H1 (cell line): ENCODE measurements around the gene PRAMEF8.
"Not testable (repeated sequence)": the region's sequence is repeated elsewhere in the genome, so short reads cannot be mapped to it uniquely, and the experiment has no call there.

Experiments used
- EZH2 ChIP-seq: fragments of 200-600 bp; sonication (generic); IDR thresholded peaks from 2 replicates; pipeline ENCODE4 v1.7.1; 2012; ENCODE audit warnings: low read depth, mild to moderate bottlenecking, moderate library complexity, low read length, inconsistent platforms; ENCODE audit not compliant: severe bottlenecking
- TF ChIP-seq, protein P1 (sequence below), 3 experiments: IDR thresholded peaks; 1 replicate in 2 of 3; 2 replicates in 1 of 3; pipeline versions ENCODE4 v1.5.1 to v1.6.1; 2011; ENCODE audit warnings: low read length in 3 of 3, mild to moderate bottlenecking in 3 of 3, inconsistent platforms in 2 of 3, low read depth in 1 of 3, moderate library complexity in 1 of 3; ENCODE audit not compliant: insufficient read depth in 1 of 3; ENCODE audit errors: control extremely low read depth in 1 of 3

DNA sequence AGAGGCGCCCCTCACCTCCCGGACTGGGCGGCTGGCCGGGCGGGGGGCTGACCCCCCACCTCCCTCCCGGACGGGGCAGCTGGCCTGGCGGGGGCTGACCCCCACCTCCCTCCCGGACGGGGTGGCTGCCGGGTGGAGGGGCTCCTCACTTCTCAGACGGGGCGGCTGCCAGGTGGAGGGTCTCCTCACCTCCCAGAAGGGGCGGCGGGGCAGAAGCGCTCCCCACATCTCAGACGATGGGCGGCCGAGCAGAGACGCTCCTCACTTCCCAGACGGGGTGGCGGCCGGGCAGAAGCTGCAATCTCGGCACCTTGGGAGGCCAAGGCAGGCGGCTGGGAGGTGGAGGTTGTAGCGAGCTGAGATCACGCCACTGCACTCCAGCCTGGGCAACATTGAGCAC is 13.8 kb upstream of the PRAMEF8 start:
- not testable (repeated sequence) for TF ChIP-seq EZH2
- TF ChIP-seq, protein P1, sequence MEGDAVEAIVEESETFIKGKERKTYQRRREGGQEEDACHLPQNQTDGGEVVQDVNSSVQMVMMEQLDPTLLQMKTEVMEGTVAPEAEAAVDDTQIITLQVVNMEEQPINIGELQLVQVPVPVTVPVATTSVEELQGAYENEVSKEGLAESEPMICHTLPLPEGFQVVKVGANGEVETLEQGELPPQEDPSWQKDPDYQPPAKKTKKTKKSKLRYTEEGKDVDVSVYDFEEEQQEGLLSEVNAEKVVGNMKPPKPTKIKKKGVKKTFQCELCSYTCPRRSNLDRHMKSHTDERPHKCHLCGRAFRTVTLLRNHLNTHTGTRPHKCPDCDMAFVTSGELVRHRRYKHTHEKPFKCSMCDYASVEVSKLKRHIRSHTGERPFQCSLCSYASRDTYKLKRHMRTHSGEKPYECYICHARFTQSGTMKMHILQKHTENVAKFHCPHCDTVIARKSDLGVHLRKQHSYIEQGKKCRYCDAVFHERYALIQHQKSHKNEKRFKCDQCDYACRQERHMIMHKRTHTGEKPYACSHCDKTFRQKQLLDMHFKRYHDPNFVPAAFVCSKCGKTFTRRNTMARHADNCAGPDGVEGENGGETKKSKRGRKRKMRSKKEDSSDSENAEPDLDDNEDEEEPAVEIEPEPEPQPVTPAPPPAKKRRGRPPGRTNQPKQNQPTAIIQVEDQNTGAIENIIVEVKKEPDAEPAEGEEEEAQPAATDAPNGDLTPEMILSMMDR (IDR thresholded peaks at IDR 0.05; ENCODE audit: control extremely low read depth in 1 of 3, insufficient read depth in 1 of 3, low read depth in 1 of 3, low read length in 3 of 3): not testable (repeated sequence)
